Nucleus accumbens (tissue), 56 donors: ENCODE data around the gene SRCIN1.
"Not testable (repeated sequence)": the region's sequence is repeated elsewhere in the genome, so short reads cannot be mapped to it uniquely, and the experiment has no call there.

Experiments used
- DNase-seq, 56 donors: peaks; one replicate each; lab custom pipeline; 2025; lab: John Stamatoyannopoulos, UW

The SRCIN1 gene, protein sequence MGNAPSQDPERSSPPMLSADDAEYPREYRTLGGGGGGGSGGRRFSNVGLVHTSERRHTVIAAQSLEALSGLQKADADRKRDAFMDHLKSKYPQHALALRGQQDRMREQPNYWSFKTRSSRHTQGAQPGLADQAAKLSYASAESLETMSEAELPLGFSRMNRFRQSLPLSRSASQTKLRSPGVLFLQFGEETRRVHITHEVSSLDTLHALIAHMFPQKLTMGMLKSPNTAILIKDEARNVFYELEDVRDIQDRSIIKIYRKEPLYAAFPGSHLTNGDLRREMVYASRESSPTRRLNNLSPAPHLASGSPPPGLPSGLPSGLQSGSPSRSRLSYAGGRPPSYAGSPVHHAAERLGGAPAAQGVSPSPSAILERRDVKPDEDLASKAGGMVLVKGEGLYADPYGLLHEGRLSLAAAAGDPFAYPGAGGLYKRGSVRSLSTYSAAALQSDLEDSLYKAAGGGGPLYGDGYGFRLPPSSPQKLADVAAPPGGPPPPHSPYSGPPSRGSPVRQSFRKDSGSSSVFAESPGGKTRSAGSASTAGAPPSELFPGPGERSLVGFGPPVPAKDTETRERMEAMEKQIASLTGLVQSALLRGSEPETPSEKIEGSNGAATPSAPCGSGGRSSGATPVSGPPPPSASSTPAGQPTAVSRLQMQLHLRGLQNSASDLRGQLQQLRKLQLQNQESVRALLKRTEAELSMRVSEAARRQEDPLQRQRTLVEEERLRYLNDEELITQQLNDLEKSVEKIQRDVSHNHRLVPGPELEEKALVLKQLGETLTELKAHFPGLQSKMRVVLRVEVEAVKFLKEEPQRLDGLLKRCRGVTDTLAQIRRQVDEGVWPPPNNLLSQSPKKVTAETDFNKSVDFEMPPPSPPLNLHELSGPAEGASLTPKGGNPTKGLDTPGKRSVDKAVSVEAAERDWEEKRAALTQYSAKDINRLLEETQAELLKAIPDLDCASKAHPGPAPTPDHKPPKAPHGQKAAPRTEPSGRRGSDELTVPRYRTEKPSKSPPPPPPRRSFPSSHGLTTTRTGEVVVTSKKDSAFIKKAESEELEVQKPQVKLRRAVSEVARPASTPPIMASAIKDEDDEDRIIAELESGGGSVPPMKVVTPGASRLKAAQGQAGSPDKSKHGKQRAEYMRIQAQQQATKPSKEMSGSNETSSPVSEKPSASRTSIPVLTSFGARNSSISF

DNA sequence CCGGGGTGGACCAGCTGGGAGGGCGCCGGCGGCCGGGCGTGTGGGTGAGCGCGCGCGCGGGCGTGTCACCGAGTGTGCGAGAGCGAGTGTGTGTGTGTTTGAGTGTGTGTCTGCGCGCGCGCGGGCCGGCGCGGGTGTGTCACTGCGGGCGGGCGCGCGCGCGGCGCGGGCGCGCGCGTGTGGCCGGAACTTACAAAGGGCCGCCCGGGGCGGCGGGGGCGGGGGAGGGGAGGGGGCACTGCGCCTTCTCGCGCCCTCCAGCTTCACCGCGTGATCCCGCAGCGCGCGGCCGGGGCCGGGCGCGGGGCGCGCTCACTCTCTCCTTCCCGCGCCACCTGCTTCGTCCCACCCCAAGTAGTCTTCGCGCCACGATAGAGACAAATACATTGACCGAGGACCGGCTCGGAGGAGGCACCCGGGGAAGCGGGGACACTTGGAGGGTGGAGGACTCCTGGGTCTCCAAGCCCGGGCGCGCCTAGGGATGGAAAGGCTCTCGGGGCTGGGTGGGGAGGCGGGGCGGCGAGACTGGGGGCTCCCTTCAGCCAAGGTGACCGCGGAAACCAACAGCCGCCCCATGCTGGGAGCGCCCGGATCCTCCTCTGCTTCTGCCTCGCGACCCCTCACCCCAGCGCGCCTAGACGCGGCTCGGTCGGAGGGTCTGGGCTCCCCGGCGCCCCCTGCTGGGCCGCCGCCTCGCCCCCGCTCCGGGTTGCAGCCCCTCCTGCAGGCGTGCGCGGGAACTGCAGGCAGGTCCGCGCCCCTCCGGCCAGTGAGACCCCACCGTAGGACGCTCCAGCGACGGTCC is at the start of gene SRCIN1:
TSS of gene SRCIN1 (minus strand) at position 112 of the 805 bp plus-strand sequence. CDS start 247 bp downstream, outside the sequence.
- peak in 48 of 56 donors; percentile 22 to 87 (median 60) for DNase-seq

DNA sequence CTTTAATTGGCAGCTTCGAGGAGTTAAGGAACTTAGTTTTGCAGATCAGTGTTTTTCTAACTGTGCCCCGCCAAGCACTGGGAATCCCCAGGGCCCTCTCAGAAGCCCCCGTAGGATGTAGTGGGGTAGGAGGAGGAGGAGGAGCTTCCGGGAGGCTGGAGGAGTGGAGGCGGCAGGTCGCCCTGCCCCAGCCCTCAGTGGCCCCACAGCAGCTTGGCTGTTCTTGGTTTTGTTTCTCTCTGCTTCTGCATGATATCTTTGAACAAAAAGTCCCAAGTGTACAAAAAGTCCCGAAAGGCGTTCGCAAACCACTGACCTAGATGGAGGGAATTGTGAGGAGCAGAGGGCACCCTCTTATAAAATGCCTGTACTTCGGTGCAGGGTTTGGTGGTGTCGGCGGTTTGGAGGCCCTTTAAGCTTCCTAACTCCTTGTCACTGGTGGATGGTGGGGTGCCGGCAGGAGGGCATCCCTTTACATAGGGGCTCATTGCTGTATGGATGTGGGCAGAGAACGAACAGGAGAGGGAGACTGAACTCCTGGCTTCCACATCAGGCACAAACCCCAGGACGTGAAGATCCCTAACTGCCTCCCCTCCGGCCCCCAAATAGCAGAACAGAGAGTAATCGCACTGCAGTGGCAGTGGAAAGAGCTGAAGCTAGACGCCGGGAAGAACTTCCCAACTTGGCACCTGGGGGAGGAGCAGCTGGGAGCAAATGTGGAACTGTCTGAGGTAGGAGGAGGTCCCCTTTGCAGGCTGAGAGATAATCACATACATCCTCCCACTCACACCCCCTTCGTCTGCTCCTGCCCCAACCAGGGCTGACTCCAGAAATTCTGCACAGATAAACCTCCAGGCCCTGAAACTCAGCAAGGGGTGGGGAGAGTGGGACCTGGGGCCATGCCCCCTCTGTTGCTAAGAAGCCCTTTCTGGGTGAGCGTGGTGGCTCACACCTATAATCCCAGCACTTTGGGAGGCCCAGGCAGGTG is 49.0 kb upstream of the SRCIN1 start:
- no peak for DNase-seq

- DNase-seq: no peak
Observed at GRCh38 chr17:38653679-38654078, 47.9 kb upstream of the SRCIN1 start.

DNA sequence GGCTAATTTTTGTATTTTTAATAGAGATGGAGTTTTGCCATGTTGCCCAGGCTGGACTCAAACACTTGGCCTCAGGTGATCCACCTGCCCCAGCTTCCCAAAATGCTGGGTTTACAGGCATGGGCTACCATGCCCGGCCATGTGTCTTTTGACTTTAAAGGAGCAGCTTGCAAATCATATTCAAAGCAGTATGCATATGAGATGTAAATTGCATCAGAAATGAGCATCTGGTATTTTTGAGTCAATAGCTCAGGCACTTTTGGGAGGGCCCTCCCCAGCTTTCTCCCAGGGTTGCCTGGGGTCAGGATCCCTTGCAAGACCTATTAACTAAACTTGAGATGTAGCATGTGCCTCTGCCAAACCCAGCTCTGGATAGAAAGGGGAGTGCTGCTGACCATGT is 47.5 kb upstream of the SRCIN1 start:
- no peak for DNase-seq

- not testable (repeated sequence) for DNase-seq
Observed at GRCh38 chr17:38650653-38651173, 45.0 kb upstream of the SRCIN1 start.

- DNase-seq: peak in 4 of 56 donors; percentile 2 to 24 (median 6)
Observed at GRCh38 chr17:38637951-38638350, 32.2 kb upstream of the SRCIN1 start.

DNA sequence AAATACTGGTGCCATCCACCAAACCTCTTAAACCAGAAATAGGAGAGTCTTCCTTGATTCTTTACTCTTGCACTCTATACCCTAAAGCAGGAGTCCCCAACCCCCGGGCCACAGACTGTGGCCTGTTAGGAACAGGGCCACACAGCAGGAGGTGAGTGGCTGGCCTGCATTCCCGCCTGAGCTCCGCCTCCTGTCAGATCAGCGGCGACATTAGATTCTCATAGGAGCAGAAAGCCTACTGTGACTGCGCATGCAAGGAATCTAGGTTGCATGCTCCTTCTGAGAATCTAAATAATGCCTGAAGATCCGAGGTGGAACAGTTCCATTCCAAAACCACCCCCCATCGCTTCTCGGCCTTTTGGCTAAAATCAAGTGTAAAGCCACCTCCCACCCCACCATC is 30.3 kb upstream of the SRCIN1 start:
- no peak for DNase-seq

GRCh38 chr17:38632334-38632733 is 26.6 kb upstream of the SRCIN1 start:
- DNase-seq: no peak

GRCh38 chr17:38628441-38628840 is 22.7 kb upstream of the SRCIN1 start:
- no peak for DNase-seq

DNA sequence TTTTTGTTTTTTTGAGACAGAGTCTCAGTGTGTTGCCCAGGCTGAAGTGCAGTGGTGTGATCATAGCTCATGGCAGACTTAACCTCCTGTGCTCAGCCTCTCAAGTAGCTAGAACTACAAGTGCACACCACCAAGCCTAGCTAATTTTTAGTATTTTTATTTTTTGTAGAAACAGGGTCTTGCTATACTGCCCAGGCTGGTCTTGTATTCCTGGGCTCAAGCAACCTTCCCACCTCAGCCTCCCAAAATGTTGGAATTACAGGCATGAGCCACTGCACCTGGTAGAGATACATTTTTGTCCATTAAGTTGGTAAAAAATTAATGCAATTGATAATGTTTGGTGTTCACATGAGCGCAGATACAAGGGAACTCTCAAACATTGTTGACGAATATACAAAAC is 22.2 kb upstream of the SRCIN1 start:
- DNase-seq: no peak

- DNase-seq: not testable (repeated sequence)
Observed at GRCh38 chr17:38626606-38627226, 21.0 kb upstream of the SRCIN1 start.

DNA sequence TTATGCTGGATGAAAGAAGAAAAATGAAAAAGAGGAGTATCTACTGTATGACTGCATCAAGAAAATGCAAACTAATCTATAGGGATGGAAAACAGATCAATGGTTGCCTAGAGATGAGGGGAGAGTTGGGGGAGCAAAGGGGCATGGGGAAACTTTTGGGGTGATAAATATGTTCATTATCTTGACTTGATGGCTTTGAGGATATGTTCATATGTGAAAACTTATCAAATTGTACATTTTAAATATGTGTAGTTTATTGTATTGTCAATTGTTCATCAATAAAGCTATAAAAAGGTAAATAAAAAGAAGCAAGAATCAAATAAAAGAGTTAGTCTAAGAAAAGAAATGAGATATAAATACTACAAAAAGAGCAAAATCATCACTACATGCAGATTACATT is 19.7 kb upstream of the SRCIN1 start:
- DNase-seq: no peak

DNA sequence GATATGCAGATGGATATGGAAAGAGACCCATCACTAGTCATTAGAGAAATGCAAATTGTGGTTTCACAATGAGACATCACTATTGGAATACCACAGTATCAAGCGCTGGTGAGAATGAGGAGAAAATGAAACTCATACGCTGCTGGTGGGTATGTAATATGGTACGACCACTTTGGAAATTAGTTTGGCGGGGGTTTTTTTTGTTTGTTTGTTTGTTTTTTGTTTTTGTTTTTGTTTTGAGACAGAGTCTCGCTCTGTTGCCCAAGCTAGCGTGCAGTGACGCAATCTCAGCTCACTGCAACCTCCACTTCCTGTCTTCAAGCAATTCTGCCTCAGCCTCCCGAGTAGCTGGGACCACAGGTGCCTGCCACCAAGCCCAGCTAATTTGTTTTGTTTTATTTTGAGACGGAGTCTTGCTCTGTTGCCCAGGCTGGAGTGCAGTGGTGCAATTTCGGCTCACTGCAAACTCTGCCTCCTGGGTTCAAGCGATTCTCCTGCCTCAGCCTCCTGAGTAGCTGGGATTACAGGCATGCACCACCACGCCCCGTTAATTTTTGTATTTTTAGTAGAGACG is 19.1 kb upstream of the SRCIN1 start:
- not testable (repeated sequence) for DNase-seq

DNA sequence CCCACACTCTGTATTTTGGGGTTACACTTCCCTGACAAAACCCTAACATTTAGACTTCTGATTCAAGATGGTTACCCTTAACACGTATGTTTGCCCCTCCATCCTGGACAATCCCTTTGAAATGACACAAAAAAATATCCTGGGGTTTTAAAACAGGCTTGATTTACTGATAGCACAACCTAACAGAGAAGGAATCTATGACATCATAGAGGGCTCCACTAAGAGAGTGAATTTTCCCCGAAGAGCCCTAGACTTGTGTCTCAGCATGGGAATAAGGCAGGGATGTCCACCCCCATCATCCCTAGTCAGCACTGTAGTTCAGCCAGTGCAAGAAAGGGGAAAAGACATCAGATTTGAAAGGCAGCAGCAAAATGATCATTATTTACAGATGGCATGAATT is 15.8 kb upstream of the SRCIN1 start:
- no peak for DNase-seq

DNA sequence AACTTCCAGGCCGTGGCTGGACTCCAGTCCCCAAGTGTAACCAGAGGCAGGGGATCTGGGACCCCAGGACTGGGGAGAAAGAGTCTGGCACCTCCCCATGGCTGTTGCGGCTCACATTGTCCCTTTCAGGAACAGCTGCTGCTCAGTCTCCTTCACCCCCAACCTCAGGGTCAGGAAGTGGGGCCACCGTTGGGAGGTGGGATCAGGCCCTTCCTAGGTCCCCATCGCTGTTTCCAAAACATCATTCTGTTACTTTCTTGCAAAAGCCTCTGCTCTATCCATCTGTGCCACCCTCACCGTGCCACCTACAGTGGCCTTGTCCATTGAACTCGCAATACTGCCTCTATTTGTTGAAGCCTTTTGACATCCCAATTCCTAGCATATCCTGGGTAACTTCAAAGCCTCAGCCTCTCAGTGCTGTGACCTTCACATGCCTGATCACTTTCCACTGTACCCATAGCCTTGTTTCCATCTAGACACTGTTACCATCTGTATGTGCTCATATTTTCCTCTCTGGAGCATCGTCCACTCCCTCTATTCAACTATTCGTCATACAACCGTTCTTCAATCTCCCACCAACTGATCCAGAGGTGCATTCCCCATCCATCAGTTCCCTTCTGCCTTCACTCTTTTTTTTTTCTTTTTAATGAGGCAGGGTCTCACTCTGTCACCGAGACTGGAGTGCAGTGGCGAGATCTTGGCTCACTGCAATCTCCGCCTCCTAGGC is 15.0 kb upstream of the SRCIN1 start:
- no peak for DNase-seq

- no peak for DNase-seq
Observed at GRCh38 chr17:38619937-38620550, 14.3 kb upstream of the SRCIN1 start.

DNA sequence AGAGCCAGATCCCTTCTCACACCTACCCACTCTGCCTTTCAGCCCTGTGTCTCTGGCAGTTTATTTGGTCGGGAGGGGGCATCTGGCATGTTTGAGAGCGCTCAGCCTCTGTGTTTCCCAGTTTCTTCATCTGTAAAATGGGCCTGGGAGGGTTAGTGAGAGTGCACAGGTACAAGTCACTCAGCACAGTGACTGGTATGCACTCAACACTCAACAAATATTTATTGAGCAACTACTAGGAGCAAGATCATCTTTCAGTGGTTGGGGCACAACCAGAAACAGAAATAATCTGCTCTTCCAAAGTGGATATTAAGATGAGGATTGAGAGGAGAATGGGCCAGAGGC is 13.7 kb upstream of the SRCIN1 start:
- no peak for DNase-seq
